ENCODE measurements around the gene NLRC5. TPM values are rescaled to one million over a fixed set of nuclear protein-coding genes. Genes with fewer than 3 reads are reported as not detected.

NLRC5 gene, protein sequence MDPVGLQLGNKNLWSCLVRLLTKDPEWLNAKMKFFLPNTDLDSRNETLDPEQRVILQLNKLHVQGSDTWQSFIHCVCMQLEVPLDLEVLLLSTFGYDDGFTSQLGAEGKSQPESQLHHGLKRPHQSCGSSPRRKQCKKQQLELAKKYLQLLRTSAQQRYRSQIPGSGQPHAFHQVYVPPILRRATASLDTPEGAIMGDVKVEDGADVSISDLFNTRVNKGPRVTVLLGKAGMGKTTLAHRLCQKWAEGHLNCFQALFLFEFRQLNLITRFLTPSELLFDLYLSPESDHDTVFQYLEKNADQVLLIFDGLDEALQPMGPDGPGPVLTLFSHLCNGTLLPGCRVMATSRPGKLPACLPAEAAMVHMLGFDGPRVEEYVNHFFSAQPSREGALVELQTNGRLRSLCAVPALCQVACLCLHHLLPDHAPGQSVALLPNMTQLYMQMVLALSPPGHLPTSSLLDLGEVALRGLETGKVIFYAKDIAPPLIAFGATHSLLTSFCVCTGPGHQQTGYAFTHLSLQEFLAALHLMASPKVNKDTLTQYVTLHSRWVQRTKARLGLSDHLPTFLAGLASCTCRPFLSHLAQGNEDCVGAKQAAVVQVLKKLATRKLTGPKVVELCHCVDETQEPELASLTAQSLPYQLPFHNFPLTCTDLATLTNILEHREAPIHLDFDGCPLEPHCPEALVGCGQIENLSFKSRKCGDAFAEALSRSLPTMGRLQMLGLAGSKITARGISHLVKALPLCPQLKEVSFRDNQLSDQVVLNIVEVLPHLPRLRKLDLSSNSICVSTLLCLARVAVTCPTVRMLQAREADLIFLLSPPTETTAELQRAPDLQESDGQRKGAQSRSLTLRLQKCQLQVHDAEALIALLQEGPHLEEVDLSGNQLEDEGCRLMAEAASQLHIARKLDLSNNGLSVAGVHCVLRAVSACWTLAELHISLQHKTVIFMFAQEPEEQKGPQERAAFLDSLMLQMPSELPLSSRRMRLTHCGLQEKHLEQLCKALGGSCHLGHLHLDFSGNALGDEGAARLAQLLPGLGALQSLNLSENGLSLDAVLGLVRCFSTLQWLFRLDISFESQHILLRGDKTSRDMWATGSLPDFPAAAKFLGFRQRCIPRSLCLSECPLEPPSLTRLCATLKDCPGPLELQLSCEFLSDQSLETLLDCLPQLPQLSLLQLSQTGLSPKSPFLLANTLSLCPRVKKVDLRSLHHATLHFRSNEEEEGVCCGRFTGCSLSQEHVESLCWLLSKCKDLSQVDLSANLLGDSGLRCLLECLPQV (N-terminal part only)
- 2.6 to 4.6 TPM (median 3.5 TPM) in 5 replicates for total RNA-seq (2022; extraction: Qiagen RNA extraction; ENCODE audit: low read depth)

DNA sequence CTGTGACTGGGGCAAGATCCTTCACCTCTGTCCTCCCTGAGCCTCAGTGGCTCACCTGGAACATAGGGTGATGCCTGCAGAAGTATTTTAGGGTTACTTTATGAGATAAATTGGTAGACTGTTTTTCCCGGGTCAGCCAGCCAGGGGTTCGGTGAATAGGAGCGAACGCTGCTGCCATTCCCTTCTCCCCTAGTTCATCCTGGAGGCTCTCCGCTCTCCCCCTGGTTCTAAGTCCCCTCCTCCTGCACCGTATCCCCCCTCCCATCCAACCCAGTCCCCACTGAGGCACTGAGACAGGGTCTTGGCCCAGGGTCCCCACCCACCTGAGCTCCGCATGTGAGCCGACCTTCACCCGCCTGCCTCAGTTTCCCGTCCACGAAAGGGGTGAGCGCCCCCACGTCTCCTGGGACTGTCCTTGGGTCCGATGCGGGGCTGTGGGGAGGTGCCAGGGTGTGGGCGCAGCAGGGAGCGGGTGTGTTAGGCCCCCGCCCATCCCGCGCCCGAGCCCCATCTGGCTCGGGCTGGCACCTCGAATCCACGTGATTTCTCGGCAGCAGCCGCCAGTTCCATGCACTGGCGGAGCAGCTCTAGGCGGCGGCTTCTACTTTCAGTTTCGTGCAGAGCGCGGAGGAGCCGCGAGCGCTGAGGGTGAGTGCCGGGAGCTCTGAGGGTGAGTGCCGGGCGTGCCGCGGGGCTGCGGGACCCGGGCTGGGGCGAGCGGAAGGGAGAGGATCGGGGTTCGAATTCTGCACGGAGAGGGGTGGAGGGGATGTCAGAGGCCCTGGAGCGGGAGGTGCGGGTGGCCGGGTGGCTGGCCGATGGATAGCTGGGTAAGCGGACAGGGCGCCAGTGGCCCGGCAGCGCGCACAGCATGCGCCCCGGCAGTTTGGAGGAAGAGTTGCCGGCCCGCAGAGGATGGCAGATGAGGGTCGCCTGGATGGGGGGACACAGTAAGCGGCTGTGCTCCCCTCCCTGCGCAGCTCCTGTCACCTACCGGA, at the start of gene NLRC5:
Gene NLRC5 (plus strand): TSS at position 610 of the 998 bp plus-strand sequence. CDS start 31,156 bp downstream, outside the sequence.

DNA sequence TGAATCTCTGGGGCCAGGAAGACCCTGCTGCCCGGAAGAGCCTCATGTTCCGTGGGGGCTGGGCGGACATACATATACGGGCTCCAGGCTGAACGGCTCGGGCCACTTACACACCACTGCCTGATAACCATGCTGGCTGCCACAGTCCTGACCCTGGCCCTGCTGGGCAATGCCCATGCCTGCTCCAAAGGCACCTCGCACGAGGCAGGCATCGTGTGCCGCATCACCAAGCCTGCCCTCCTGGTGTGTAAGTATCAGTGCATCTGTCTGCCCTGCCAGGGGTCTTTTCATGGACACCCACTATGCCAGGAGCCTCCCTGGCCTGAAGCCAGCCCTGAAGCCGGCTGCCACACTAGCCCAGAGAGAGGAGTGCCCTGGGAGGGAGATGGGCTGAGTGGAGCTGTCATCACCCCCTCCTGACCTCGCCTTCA, 27.5 kb upstream of the NLRC5 start, which contains the start of gene CETP:
Gene CETP (plus strand): TSS at position 100 of the 431 bp plus-strand sequence. CDS start 30 bp downstream, at position 130.

DNA sequence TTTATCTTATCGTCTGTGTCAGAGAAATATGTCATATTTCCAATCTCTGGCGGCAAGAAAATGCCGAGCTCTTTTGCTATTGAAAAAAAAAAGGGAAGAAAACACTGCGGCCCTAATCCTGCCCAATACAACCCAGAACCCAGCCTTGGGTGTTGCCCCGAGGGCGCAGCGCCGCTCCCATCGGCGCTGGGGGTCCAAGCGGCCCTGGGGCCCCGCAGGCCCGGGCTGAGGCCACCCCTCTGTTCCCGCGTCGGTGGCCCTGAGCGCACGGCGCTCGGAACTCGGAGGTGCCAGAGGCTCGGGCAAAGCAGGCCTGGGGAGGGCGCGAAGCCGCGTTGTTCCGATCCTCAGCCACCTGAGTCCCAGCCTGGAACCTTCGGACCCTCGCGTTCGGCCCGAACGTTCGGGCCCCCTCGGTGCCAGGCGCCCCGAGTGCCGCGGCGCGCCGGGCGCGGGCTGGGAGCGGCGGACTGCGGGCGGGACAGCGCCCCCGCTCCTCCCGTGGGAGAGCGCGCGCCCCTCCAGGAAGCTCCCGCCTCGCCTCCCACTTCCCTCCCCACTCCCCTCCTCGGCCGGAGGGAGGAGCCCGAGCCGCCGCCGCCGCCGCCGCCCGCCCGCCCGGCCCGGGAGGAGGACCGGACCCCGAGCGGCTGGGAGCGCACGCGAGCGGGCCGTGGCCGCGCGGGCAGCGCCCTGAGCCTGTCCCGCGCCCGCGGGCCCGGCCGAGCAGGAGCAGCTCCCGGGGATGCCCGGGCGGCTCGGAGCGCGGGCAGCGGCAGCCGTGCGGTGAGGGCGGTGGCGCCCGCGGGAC, 102.8 kb downstream of the NLRC5 start, which contains the start of gene CPNE2:
Gene CPNE2 (plus strand): TSS at position 609 of the 811 bp plus-strand sequence. CDS start 18,160 bp downstream, outside the sequence.

Other genes with a start within 250 kb of the NLRC5 start
- not detected in 5 replicates for gene SLC12A3, start 124.3 kb upstream of the NLRC5 start, total RNA-seq (2022; extraction: Qiagen RNA extraction; ENCODE audit: low read depth)
- gene HERPUD1, start 57.4 kb upstream of the NLRC5 start, total RNA-seq (2022; extraction: Qiagen RNA extraction; ENCODE audit: low read depth) = 78.7 to 116 TPM (median 82.6 TPM) in 5 replicates
- not detected in 5 replicates for gene CETP, start 27.6 kb upstream of the NLRC5 start, total RNA-seq (2022; extraction: Qiagen RNA extraction; ENCODE audit: low read depth)
- 32.0 to 46.3 TPM (median 41.6 TPM) in 5 replicates for gene CPNE2, start 103.0 kb downstream of the NLRC5 start, total RNA-seq (2022; extraction: Qiagen RNA extraction; ENCODE audit: low read depth)
- 86.6 to 108 TPM (median 97.0 TPM) in 5 replicates for gene PSME3IP1, start 196.5 kb downstream of the NLRC5 start, total RNA-seq (2022; extraction: Qiagen RNA extraction; ENCODE audit: low read depth)
- 20.2 to 29.1 TPM (median 25.0 TPM) in 5 replicates for gene RSPRY1, start 196.8 kb downstream of the NLRC5 start, total RNA-seq (2022; extraction: Qiagen RNA extraction; ENCODE audit: low read depth)